ENCODE results near the gene ANXA2R. TPM values are rescaled to one million over a fixed set of nuclear protein-coding genes. Genes with fewer than 3 reads are reported as not detected.

Gene ANXA2R
- total and polyA plus RNA-seq, 2 of the 13 experiments (the other 11 are each of a cell fraction or from before 2014, with no cell fraction given): 0.95 to 1.3 TPM

DNA sequence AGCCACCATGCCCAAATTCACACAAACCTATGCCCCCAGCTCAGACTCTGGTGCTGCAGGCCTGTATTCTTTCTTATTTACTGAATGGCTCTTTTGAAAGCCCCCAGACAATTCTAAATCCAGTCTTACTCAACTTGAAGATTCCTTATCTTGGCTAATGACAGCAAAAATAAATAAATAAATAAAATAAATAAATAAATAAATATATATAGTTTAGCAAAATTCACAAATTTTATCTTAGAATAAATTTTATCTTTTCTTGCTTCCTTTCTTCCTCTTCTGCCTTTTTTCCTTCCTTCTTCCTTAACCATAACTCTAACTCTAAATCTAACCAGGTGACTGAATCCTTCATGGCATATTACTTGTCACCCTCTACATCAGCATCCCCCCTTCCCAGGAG lies 25.6 kb downstream of the ANXA2R start:
- ATAC-seq (no peak), DNase-seq (ENCODE audit: low spot score) (no peak), FAIRE-seq (no peak)
- Histone ChIP-seq H4K20me1 (ENCODE audit: insufficient read depth, low read length) (no peaks in the 10 kb centered on the region), H3K79me2 (ENCODE audit: insufficient read depth, low read length) (peaks cover 4% of the 10 kb centered on the region), H3K4me1 (ENCODE audit: insufficient read depth, low read length) (peaks cover 38% of the 10 kb centered on the region), H3K27ac (ENCODE audit: extremely low read length, insufficient read depth, low read length) (no peak overlapping the region), H3K9ac (ENCODE audit: insufficient read depth, low read depth, low read length) (no peak overlapping the region), H3K4me2 (ENCODE audit: low read depth, low read length) (no peak overlapping the region), H3K36me3 (replicated peaks in 1 of 2; ENCODE audit: control insufficient read depth in 1 of 2, insufficient read depth in 2 of 2, low read length in 2 of 2) (no peaks in the 10 kb centered on the region), H3K9me3 (ENCODE audit: low read length) (no peaks in the 10 kb centered on the region), H2AFZ (ENCODE audit: low read length) (no peak overlapping the region), H3K4me3 (replicated peaks in 1 of 3; ENCODE audit: insufficient read depth in 1 of 3, low read depth in 2 of 3, low read length in 3 of 3) (no peak overlapping the region), H3K27me3 (ENCODE audit: control insufficient read depth in 1 of 2, insufficient read depth in 2 of 2, low read length in 2 of 2) (no peaks in the 10 kb centered on the region; a peak in 1 of 5 replicates)
- in situ Hi-C loops (cut with HindIII; ENCODE audit: extremely low pct_ligation_motif_present, low pct_unique_long_range_greater_than_20kb) (loop anchor here (25.0 kb wide), 1 partner anchor 202 kb away; the partner anchor contains the start of gene SELENOP), intact Hi-C loops (cut with micrococcal nuclease; ENCODE audit: unreplicated experiment) (loop anchor here (10.0 kb wide), 1 partner anchor 200 kb away; the partner anchor contains the start of gene SELENOP)
- ChIA-PET CTCF (ENCODE audit: low intra/inter-chr PET ratio, low total read pairs) (no interaction called here), POLR2A (no interaction called here)
- no TSS peak for BruUV-seq (replicated peaks)
- TF ChIP-seq RFX3 (CRISPR knock-in tag; IDR thresholded peaks at IDR 0.05) (no peak), THYN1 (CRISPR knock-in tag; IDR thresholded peaks at IDR 0.05; ENCODE audit: borderline replicate concordance, low read depth) (no peak), ZNF543 (CRISPR knock-in tag; IDR thresholded peaks at IDR 0.05) (no peak), ZNF317 (CRISPR knock-in tag; IDR thresholded peaks at IDR 0.05) (no peak), RNF2 (conservative IDR thresholded peaks at IDR 0.05; ENCODE audit: low read depth) (no peak), TMF1 (CRISPR knock-in tag; IDR thresholded peaks at IDR 0.05; ENCODE audit: low read depth) (no peak), ATM (IDR thresholded peaks at IDR 0.05; ENCODE audit: borderline replicate concordance) (no peak), EZH2 (conservative IDR thresholded peaks at IDR 0.05; ENCODE audit: low read depth, low read length) (no peak), ZNF24 (IDR thresholded peaks at IDR 0.05) (no peak), NPAS2 (CRISPR knock-in tag; IDR thresholded peaks at IDR 0.05; ENCODE audit: borderline replicate concordance) (no peak)
- TF ChIP-seq, protein P1, sequence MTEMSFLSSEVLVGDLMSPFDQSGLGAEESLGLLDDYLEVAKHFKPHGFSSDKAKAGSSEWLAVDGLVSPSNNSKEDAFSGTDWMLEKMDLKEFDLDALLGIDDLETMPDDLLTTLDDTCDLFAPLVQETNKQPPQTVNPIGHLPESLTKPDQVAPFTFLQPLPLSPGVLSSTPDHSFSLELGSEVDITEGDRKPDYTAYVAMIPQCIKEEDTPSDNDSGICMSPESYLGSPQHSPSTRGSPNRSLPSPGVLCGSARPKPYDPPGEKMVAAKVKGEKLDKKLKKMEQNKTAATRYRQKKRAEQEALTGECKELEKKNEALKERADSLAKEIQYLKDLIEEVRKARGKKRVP (CRISPR knock-in tag; IDR thresholded peaks at IDR 0.05): no peak
- TF ChIP-seq, protein P2, sequence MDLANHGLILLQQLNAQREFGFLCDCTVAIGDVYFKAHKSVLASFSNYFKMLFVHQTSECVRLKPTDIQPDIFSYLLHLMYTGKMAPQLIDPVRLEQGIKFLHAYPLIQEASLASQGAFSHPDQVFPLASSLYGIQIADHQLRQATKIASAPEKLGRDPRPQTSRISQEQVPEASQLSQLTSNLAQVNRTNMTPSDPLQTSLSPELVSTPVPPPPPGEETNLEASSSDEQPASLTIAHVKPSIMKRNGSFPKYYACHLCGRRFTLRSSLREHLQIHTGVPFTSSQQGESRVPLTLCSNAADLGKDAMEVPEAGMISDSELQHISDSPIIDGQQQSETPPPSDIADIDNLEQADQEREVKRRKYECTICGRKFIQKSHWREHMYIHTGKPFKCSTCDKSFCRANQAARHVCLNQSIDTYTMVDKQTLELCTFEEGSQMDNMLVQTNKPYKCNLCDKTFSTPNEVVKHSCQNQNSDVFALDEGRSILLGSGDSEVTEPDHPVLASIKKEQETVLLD (CRISPR knock-in tag; IDR thresholded peaks at IDR 0.05; ENCODE audit: low read depth): no peak
- TF ChIP-seq, protein P3, sequence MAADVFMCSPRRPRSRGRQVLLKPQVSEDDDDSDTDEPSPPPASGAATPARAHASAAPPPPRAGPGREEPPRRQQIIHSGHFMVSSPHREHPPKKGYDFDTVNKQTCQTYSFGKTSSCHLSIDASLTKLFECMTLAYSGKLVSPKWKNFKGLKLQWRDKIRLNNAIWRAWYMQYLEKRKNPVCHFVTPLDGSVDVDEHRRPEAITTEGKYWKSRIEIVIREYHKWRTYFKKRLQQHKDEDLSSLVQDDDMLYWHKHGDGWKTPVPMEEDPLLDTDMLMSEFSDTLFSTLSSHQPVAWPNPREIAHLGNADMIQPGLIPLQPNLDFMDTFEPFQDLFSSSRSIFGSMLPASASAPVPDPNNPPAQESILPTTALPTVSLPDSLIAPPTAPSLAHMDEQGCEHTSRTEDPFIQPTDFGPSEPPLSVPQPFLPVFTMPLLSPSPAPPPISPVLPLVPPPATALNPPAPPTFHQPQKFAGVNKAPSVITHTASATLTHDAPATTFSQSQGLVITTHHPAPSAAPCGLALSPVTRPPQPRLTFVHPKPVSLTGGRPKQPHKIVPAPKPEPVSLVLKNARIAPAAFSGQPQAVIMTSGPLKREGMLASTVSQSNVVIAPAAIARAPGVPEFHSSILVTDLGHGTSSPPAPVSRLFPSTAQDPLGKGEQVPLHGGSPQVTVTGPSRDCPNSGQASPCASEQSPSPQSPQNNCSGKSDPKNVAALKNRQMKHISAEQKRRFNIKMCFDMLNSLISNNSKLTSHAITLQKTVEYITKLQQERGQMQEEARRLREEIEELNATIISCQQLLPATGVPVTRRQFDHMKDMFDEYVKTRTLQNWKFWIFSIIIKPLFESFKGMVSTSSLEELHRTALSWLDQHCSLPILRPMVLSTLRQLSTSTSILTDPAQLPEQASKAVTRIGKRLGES (CRISPR knock-in tag; IDR thresholded peaks at IDR 0.05; ENCODE audit: borderline replicate concordance): no peak
- TF ChIP-seq, protein P4, sequence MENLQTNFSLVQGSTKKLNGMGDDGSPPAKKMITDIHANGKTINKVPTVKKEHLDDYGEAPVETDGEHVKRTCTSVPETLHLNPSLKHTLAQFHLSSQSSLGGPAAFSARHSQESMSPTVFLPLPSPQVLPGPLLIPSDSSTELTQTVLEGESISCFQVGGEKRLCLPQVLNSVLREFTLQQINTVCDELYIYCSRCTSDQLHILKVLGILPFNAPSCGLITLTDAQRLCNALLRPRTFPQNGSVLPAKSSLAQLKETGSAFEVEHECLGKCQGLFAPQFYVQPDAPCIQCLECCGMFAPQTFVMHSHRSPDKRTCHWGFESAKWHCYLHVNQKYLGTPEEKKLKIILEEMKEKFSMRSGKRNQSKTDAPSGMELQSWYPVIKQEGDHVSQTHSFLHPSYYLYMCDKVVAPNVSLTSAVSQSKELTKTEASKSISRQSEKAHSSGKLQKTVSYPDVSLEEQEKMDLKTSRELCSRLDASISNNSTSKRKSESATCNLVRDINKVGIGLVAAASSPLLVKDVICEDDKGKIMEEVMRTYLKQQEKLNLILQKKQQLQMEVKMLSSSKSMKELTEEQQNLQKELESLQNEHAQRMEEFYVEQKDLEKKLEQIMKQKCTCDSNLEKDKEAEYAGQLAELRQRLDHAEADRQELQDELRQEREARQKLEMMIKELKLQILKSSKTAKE (CRISPR knock-in tag; IDR thresholded peaks at IDR 0.05; ENCODE audit: borderline replicate concordance): no peak
